ENCODE measurements around the gene HOXD4.

- no peak for TF ChIP-seq ZNF747 (tag by site-specific recombination; IDR thresholded peaks at IDR 0.05)
- no peak for TF ChIP-seq ZNF311 (tag by site-specific recombination; IDR thresholded peaks at IDR 0.05; ENCODE audit: borderline replicate concordance)
- no peak for TF ChIP-seq ZNF133 (tag by site-specific recombination; IDR thresholded peaks at IDR 0.05)
- no peak for TF ChIP-seq CTCF (tag by site-specific recombination; IDR thresholded peaks at IDR 0.05)
- no peak for TF ChIP-seq ZNF530 (tag by site-specific recombination; IDR thresholded peaks at IDR 0.05; ENCODE audit: low read depth)
- no peak for TF ChIP-seq ZNF274 (IDR thresholded peaks at IDR 0.05; ENCODE audit: low read length)
- no peak for TF ChIP-seq ZNF274 (tag by site-specific recombination; IDR thresholded peaks at IDR 0.05; ENCODE audit: borderline replicate concordance)
- no peak for TF ChIP-seq HOXA7 (CRISPR knock-in tag; IDR thresholded peaks at IDR 0.05; ENCODE audit: borderline replicate concordance)
- TF ChIP-seq SP2 (tag by site-specific recombination; IDR thresholded peaks at IDR 0.05), result no peak
- no peak for TF ChIP-seq KLF10 (tag by site-specific recombination; IDR thresholded peaks at IDR 0.05)
- TF ChIP-seq PBX3 (CRISPR knock-in tag; IDR thresholded peaks at IDR 0.05), result no peak
- no peak for TF ChIP-seq ZBTB7A (tag by site-specific recombination; IDR thresholded peaks at IDR 0.05; ENCODE audit: low read depth)
- TF ChIP-seq ATF2 (tag by site-specific recombination; IDR thresholded peaks at IDR 0.05; ENCODE audit: low read depth), result no peak
- no peak for TF ChIP-seq ZBTB44 (tag by site-specific recombination; IDR thresholded peaks at IDR 0.05)
- TF ChIP-seq ZXDB (tag by site-specific recombination; IDR thresholded peaks at IDR 0.05), result no peak
Measured at GRCh38 chr2:176130957-176131847, 20.1 kb upstream of the HOXD4 start.
